ENCODE measurements around the gene SLC25A13. TPM values are rescaled to one million over a fixed set of nuclear protein-coding genes. Genes with fewer than 3 reads are reported as not detected.

SLC25A13 gene
- total RNA-seq, 1 experiment from 2014 or later: 19.5 TPM

- intact Hi-C loops (cut with micrococcal nuclease): no loop called here
- Histone ChIP-seq H3F3A (ENCODE audit: low read length, unreplicated experiment) (no peaks in the 10 kb centered on the region), H3K4me1 (ENCODE audit: insufficient read depth, low read length) (no peaks in the 10 kb centered on the region), H3K9ac (ENCODE audit: low read length) (no peak overlapping the region), H3K27me3 (ENCODE audit: low read length) (no peaks in the 10 kb centered on the region), H3K9me2 (replicated peaks; ENCODE audit: low read length) (no peaks in the 10 kb centered on the region), H3K9me3 (ENCODE audit: low read length) (no peaks in the 10 kb centered on the region), H3K27ac (ENCODE audit: low read length) (no peak overlapping the region), H2AFZ (ENCODE audit: low read length) (no peak overlapping the region), H3K4me2 (ENCODE audit: low read length) (no peak overlapping the region), H4K20me1 (ENCODE audit: low read length) (no peaks in the 10 kb centered on the region), H3K36me3 (ENCODE audit: low read depth, low read length) (no peaks in the 10 kb centered on the region; the same call in 1 of the 2 replicates), H3K4me3 (ENCODE audit: low read length) (no peak overlapping the region), H3K79me2 (ENCODE audit: low read length) (no peaks in the 10 kb centered on the region)
- no TSS peak for BruUV-seq (replicated peaks)
- ATAC-seq (no peak), DNase-seq (no peak)
- TF ChIP-seq CTCF (conservative IDR thresholded peaks at IDR 0.05; ENCODE audit: low read depth, low read length): no peak
- TF ChIP-seq EZH2phosphoT487 (IDR thresholded peaks at IDR 0.05; ENCODE audit: borderline replicate concordance, low read length): no peak
- TF ChIP-seq EZH2 (IDR thresholded peaks at IDR 0.05; ENCODE audit: low read length, unreplicated experiment): no peak
- CTCF ChIA-PET: no interaction called here
- POLR2A ChIA-PET (ENCODE audit: unreplicated experiment): no interaction called here
Measured at GRCh38 chr7:96238976-96239766, 82.7 kb downstream of the SLC25A13 start.

GRCh38 chr7:96238474-96238873 lies 83.4 kb downstream of the SLC25A13 start:
- Histone ChIP-seq H3F3A (ENCODE audit: low read length, unreplicated experiment) (no peaks in the 10 kb centered on the region), H3K79me2 (ENCODE audit: low read length) (no peaks in the 10 kb centered on the region), H3K36me3 (ENCODE audit: low read depth, low read length) (peaks cover 3% of the 10 kb centered on the region; the same call in 1 of the 2 replicates), H4K20me1 (ENCODE audit: low read length) (no peaks in the 10 kb centered on the region), H3K4me1 (ENCODE audit: insufficient read depth, low read length) (no peaks in the 10 kb centered on the region), H3K4me2 (ENCODE audit: low read length) (no peak overlapping the region), H3K9ac (ENCODE audit: low read length) (no peak overlapping the region), H3K27me3 (ENCODE audit: low read length) (no peaks in the 10 kb centered on the region), H3K9me3 (ENCODE audit: low read length) (no peaks in the 10 kb centered on the region), H2AFZ (ENCODE audit: low read length) (no peak overlapping the region), H3K4me3 (ENCODE audit: low read length) (no peak overlapping the region), H3K27ac (ENCODE audit: low read length) (no peak overlapping the region), H3K9me2 (replicated peaks; ENCODE audit: low read length) (no peaks in the 10 kb centered on the region)
- no TSS peak for BruUV-seq (replicated peaks)
- no peak for TF ChIP-seq EZH2 (IDR thresholded peaks at IDR 0.05; ENCODE audit: low read length, unreplicated experiment)
- no peak for TF ChIP-seq EZH2phosphoT487 (IDR thresholded peaks at IDR 0.05; ENCODE audit: borderline replicate concordance, low read length)
- no peak for TF ChIP-seq CTCF (conservative IDR thresholded peaks at IDR 0.05; ENCODE audit: low read depth, low read length)
- POLR2A ChIA-PET (ENCODE audit: unreplicated experiment): no interaction called here
- no peak for ATAC-seq
- DNase-seq: no peak
- intact Hi-C loops (cut with micrococcal nuclease): no loop called here
- CTCF ChIA-PET: no interaction called here

- intact Hi-C loops (cut with micrococcal nuclease): no loop called here
- TF ChIP-seq CTCF (conservative IDR thresholded peaks at IDR 0.05; ENCODE audit: low read depth, low read length): no peak
- no peak for TF ChIP-seq EZH2 (IDR thresholded peaks at IDR 0.05; ENCODE audit: low read length, unreplicated experiment)
- TF ChIP-seq EZH2phosphoT487 (IDR thresholded peaks at IDR 0.05; ENCODE audit: borderline replicate concordance, low read length): no peak
- no TSS peak for BruUV-seq (replicated peaks)
- no peaks in the 10 kb centered on the region for H3K4me1 ChIP-seq (ENCODE audit: insufficient read depth, low read length)
- ChIA-PET CTCF (no interaction called here), POLR2A (ENCODE audit: unreplicated experiment) (no interaction called here)
- no peak overlapping the region for H3K4me3 ChIP-seq (ENCODE audit: low read length)
- H3K4me2 ChIP-seq (ENCODE audit: low read length): no peak overlapping the region
- DNase-seq (no peak), ATAC-seq (no peak)
- H2AFZ ChIP-seq (ENCODE audit: low read length): no peak overlapping the region
- no peaks in the 10 kb centered on the region for H4K20me1 ChIP-seq (ENCODE audit: low read length)
- no peak overlapping the region for H3K9ac ChIP-seq (ENCODE audit: low read length)
- no peaks in the 10 kb centered on the region for H3K27me3 ChIP-seq (ENCODE audit: low read length)
- H3K27ac ChIP-seq (ENCODE audit: low read length): no peak overlapping the region
- no peaks in the 10 kb centered on the region for H3K9me3 ChIP-seq (ENCODE audit: low read length)
- no peaks in the 10 kb centered on the region for H3F3A ChIP-seq (ENCODE audit: low read length, unreplicated experiment)
- no peaks in the 10 kb centered on the region for H3K9me2 ChIP-seq (replicated peaks; ENCODE audit: low read length)
- peaks cover 3% of the 10 kb centered on the region; the same call in 1 of the 2 replicates for H3K36me3 ChIP-seq (ENCODE audit: low read depth, low read length)
- H3K79me2 ChIP-seq (ENCODE audit: low read length): no peaks in the 10 kb centered on the region
Measured at GRCh38 chr7:96237040-96237439, 84.9 kb downstream of the SLC25A13 start.
